HL-60 (cell line): ENCODE data around the gene DNAI2.

ENCODE experiments used
- DNase-seq, 2 experiments: peaks; one replicate each; pipeline ENCODE4 v3.0.0-alpha.2; 2010 to 2020; ENCODE audit warnings: low read depth in 1 of 2, low spot score in 1 of 2
- H3K27ac ChIP-seq: fragments of 250-450 bp; sonication (Bioruptor Pico); replicated peaks from 2 replicates; pipeline ENCODE4 v1.5.1; 2020; ENCODE audit warnings: mild to moderate bottlenecking, moderate library complexity
- H3K27me3 ChIP-seq: fragments of 250-450 bp; sonication (Bioruptor Pico); 2 replicates; pipeline ENCODE4 v1.5.1; 2021; ENCODE audit warnings: mild to moderate bottlenecking, moderate library complexity; ENCODE audit not compliant: insufficient read depth, poor library complexity, severe bottlenecking
- H3K4me3 ChIP-seq: replicated peaks from 2 replicates; pipeline ENCODE4 v1.5.1; 2011; ENCODE audit warnings: mild to moderate bottlenecking, control low read depth, low read length; ENCODE audit not compliant: insufficient read depth
- GABPA ChIP-seq: IDR thresholded peaks from 2 replicates; pipeline ENCODE4 v1.6.1; 2012; ENCODE audit warnings: low read depth
- POLR2AphosphoS5 ChIP-seq: IDR thresholded peaks from 2 replicates; pipeline ENCODE4 v1.6.1; 2012; ENCODE audit warnings: low read depth
- SPI1 ChIP-seq: IDR thresholded peaks from 2 replicates; pipeline ENCODE4 v1.6.1; 2012; ENCODE audit warnings: low read depth, mild to moderate bottlenecking, borderline replicate concordance
- TF ChIP-seq, protein P1 (sequence below): IDR thresholded peaks from one replicate; pipeline ENCODE4 v1.5.1; 2011; ENCODE audit warnings: low read length, control low read depth, inconsistent platforms; ENCODE audit not compliant: insufficient read depth
- TF ChIP-seq, protein P2 (sequence below): IDR thresholded peaks from 2 replicates; pipeline ENCODE4 v1.6.1; 2012; ENCODE audit warnings: low read depth; ENCODE audit not compliant: insufficient replicate concordance

The DNAI2 gene

DNA sequence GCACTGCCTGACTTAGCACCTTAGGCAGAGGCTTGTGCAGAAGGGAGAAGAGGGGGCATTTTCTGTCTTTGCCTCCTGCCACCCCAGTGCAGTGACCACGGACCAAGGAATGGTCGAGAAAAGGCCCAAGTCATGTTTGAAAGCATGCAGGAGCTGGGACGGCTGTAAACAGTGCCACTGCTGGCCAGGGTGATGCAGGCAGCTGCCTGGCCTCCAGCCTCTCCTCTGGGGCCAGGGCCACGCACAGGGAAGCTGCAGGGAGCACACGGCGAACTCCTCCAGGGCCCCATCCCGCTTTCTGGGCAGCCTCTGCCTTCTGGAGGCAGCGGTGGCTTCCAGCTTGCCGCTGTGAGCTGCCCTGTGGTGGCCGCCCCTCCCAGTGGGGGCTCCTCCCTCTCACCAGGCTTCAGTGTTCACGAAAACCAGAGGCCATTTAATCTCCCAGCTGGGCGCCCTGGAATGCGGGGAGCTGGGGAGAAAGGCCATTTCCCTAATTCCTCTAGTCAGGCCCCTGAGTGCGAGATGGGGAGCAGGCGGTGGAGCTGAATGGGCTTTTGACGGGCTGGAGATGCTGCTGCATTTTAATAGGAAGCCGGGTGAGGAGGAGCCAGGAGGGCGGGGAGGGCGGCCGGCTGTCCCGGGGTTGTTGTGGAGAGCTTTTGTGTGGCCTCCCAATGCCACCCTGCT is 28.7 kb upstream of the DNAI2 start:
- DNase-seq: no peak
- no peak overlapping the region for H3K4me3 ChIP-seq
- TF ChIP-seq SPI1: no peak
- no peak for TF ChIP-seq POLR2AphosphoS5
- TF ChIP-seq, protein P1, sequence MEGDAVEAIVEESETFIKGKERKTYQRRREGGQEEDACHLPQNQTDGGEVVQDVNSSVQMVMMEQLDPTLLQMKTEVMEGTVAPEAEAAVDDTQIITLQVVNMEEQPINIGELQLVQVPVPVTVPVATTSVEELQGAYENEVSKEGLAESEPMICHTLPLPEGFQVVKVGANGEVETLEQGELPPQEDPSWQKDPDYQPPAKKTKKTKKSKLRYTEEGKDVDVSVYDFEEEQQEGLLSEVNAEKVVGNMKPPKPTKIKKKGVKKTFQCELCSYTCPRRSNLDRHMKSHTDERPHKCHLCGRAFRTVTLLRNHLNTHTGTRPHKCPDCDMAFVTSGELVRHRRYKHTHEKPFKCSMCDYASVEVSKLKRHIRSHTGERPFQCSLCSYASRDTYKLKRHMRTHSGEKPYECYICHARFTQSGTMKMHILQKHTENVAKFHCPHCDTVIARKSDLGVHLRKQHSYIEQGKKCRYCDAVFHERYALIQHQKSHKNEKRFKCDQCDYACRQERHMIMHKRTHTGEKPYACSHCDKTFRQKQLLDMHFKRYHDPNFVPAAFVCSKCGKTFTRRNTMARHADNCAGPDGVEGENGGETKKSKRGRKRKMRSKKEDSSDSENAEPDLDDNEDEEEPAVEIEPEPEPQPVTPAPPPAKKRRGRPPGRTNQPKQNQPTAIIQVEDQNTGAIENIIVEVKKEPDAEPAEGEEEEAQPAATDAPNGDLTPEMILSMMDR: no peak
- TF ChIP-seq GABPA: no peak
- TF ChIP-seq, protein P2, sequence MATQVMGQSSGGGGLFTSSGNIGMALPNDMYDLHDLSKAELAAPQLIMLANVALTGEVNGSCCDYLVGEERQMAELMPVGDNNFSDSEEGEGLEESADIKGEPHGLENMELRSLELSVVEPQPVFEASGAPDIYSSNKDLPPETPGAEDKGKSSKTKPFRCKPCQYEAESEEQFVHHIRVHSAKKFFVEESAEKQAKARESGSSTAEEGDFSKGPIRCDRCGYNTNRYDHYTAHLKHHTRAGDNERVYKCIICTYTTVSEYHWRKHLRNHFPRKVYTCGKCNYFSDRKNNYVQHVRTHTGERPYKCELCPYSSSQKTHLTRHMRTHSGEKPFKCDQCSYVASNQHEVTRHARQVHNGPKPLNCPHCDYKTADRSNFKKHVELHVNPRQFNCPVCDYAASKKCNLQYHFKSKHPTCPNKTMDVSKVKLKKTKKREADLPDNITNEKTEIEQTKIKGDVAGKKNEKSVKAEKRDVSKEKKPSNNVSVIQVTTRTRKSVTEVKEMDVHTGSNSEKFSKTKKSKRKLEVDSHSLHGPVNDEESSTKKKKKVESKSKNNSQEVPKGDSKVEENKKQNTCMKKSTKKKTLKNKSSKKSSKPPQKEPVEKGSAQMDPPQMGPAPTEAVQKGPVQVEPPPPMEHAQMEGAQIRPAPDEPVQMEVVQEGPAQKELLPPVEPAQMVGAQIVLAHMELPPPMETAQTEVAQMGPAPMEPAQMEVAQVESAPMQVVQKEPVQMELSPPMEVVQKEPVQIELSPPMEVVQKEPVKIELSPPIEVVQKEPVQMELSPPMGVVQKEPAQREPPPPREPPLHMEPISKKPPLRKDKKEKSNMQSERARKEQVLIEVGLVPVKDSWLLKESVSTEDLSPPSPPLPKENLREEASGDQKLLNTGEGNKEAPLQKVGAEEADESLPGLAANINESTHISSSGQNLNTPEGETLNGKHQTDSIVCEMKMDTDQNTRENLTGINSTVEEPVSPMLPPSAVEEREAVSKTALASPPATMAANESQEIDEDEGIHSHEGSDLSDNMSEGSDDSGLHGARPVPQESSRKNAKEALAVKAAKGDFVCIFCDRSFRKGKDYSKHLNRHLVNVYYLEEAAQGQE: no peak
- H3K27ac ChIP-seq: no peak overlapping the region
- H3K27me3 ChIP-seq: no peaks in the 10 kb centered on the region

DNA sequence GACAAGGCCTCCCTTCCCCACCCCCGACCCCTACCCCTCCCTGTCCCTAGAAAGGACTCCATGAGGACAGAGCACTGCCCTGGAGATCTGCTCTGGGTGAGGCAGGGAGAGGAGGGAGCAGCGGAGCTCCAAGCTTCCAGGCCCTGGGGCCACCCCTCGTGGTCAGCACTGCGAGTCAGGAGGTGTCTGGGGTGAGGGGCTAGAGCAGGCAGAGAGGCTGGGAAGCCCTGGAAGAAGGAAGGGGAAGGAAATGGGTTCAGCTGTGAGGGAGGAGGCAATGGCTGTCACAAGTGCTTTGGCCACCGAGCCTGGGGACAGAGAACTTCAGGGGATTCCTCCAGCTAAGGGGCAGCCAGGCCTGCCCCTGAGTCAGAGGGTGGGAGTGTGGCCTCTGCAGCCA is 28.2 kb upstream of the DNAI2 start:
- Histone ChIP-seq H3K4me3 (no peak overlapping the region), H3K27me3 (no peaks in the 10 kb centered on the region), H3K27ac (no peak overlapping the region)
- no peak for DNase-seq
- TF ChIP-seq SPI1: no peak
- no peak for TF ChIP-seq POLR2AphosphoS5
- TF ChIP-seq, protein P1: no peak
- TF ChIP-seq GABPA: no peak
- TF ChIP-seq, protein P2: no peak

DNA sequence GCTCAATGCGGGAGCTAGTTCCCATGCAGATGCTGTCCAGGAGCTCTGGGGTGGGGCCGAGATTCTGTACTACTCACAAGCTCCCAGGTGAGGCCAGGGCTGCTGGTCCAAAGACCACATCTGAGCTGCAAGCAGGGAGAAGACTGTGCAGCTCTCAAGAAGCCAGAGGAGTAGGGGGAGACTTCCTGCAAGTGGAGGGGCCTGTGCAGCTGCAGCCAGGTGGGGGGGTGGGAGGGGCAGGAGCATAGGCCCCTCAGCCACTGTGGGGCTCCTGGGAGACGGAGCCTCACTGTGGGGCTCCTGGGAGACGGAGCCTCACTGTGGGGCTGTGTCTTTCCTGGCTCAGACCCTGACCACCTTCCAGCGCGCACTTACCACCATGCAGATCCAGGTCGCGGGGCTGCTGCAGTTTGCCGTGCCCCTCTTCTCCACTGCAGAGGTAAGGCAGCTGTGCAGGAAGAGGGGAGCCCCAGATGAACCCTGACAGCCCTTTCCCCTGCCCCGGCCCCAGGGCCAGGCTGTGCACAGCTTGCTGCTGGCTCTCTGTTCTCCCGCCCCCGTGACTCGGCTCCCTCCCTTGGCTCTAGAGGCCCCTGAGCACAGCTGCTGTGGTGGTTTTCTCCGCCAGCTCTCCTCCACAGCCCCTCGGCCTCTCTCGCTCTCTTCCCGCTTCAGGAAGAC is 24.3 kb upstream of the DNAI2 start:
- no peaks in the 10 kb centered on the region for H3K27me3 ChIP-seq
- no peak for TF ChIP-seq GABPA
- TF ChIP-seq, protein P2: no peak
- TF ChIP-seq POLR2AphosphoS5: no peak
- no peak for TF ChIP-seq SPI1
- TF ChIP-seq, protein P1: no peak
- H3K4me3 ChIP-seq: no peak overlapping the region
- DNase-seq: no peak
- no peak overlapping the region for H3K27ac ChIP-seq
